NCI-H1930 (cell line): Measurements from ENCODE around the gene GPR15.

Experiments used
- DNase-seq, 2 experiments: peaks; one replicate each; lab custom pipeline; 2025; lab: John Stamatoyannopoulos, UW

Gene GPR15

GRCh38 chr3:98530676-98531075 is 1.1 kb upstream of the GPR15 start:
- DNase-seq, result no peak

GRCh38 chr3:98532275-98532637 is 478 bp downstream of the GPR15 start:
- DNase-seq, result no peak

- no peak for DNase-seq
Measured at GRCh38 chr3:98532709-98533571, 1.2 kb downstream of the GPR15 start.

DNA sequence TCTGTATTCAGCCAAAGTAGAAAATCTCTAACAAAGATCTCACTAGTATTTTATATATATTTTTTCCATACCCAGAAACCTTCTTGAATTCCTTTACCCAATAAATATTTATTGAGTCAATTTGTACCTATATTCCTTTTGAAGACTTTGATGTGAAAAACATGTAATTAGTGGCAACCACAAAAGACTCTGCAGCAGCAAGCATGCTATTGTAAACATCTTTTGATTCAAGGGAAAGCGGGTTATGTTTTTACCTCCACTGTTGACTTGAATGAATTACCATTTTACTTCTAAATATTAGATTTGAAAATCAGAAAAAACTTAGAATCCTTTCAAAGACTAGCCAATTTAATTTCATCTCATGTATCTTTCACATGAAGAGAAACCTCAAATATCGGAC is 2.4 kb downstream of the GPR15 start:
- no peak for DNase-seq

DNA sequence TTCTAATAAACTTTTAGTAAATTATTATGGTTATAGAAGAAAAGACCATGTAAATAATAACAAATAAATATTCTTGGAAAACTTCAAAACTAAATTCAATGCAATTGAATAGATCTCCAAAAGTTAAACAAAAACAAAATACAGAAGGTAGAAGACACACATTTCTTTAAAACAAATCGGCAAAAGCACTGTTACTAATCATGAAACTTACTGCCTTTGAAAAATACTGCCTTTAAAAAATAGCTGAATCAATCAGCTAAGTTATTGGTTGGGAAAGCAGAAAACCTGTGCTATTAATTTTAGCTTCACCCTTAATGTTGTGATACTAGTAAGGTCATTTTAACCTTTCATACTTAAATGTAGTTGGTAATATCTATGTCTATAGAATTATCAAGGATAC is 3.0 kb downstream of the GPR15 start:
- DNase-seq, result no peak

- DNase-seq, result no peak
Measured at GRCh38 chr3:98536456-98537017, 4.8 kb downstream of the GPR15 start.

DNA sequence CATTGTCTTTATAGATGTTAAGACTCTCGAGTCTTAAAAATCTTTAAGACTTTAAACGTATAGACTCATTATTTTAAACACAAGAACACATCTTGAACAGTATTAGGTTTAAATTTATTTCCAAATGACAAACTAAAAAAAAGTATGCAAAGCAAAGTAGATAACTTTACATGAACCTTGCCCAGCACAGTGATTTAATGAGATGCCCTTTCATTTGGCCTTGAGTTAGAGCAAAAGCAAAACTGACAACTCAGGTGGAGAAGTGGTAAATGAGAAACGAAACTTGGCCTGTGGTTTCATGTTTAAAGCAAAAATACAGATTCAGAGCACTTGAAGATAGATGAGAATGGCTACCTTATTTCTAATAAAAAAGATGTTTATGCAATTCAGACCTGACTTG is 8.6 kb downstream of the GPR15 start:
- no peak for DNase-seq

DNA sequence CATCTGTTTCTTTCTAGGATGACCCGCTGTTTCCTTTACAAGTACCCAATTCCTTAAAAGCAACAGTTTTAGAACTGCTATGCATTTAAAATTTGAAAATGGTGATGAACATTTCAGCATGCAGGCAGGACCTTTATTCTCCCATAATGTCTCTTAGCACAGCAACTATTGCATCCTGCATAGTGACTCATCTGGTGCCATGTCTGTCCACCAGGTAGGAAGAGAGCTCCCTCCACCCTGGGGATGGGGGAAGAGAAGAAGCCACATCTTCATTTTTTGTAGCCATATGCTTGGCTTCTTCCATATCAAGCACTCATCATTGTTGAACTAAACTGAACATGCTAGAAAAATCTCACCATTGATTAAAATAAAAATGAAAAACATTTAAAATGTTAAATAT is 9.9 kb downstream of the GPR15 start:
- DNase-seq, result no peak

DNA sequence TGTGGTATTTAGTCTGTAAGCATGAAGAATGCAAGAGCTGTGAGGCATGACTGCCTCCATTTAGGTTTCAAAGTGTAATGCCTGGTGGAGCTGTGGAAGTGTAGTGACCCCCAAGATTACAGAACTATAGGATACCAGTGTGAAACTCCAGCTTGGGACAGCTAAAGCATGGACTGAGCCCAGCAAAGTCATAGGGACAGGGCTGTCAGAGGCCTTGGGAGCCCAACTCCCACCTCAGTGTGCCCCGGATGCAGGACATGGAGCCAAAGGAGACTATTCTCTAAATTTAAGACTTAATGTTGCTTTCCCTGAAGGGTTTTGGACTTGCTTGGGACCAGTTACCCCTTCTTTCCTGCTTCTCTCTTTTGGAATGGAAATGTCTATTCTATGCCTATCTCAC is 10.8 kb downstream of the GPR15 start:
- no peak for DNase-seq

- no peak for DNase-seq
Measured at GRCh38 chr3:98545940-98546339, 14.2 kb downstream of the GPR15 start.

GRCh38 chr3:98548544-98548943 is 16.8 kb downstream of the GPR15 start:
- no peak for DNase-seq

DNA sequence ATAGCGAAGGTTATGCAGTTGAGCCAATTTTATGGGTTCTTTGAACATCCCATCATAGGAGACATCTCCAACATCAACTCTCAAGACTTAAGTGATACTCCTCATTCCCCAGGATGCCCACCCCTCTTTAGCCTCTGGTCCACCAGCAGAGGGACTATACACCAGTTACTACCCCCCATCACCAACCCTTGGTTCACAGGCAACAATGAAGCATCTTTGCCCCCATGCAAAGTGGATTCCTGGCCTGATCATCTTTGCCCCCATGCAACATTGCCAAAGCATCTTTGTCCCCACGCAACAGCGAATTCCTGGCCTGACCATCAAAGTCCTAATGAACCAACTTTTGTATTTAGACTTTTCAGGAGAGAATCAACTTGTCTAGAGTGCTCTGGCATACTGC is 19.1 kb downstream of the GPR15 start:
- DNase-seq, result no peak

DNA sequence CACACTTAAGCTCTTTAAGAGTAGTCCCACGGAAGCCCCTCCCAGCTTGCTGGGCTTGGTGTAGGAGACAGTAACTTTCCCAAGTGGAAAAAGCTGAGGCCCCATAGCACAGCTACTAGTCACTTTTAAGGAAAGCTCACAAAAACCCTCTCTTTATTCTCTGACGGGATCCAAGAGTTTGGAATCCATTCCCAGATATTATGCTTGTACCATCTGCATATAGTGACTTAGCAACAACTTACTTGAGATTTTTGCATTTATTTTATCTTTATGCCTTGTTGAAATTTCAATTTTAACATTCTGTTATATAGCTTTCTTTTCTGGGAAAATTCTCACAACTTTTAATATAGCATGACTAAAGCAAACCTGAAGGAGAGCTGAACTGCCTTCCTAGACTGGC is 19.5 kb downstream of the GPR15 start:
- no peak for DNase-seq

DNA sequence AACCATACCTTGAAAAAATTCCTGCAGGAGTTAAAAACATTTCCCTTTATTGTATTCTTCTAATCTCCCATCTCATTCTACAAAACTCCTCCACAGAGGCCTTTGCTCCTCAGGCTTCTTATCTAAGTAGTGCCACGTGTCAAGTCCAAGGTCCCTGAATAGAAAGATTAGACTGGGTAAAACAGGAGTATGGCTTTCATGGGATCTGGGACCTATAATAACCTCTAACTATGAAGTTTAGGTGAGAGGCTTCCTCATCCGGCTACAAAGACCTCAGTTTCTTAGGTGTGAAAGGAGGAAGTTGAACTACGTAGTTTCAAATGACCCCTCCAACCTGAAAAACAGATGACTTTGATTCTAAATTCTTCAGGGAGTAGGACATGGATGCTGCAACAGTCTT is 20.0 kb downstream of the GPR15 start:
- no peak for DNase-seq

GRCh38 chr3:98552232-98553020 is 20.6 kb downstream of the GPR15 start:
- DNase-seq, result no peak

DNA sequence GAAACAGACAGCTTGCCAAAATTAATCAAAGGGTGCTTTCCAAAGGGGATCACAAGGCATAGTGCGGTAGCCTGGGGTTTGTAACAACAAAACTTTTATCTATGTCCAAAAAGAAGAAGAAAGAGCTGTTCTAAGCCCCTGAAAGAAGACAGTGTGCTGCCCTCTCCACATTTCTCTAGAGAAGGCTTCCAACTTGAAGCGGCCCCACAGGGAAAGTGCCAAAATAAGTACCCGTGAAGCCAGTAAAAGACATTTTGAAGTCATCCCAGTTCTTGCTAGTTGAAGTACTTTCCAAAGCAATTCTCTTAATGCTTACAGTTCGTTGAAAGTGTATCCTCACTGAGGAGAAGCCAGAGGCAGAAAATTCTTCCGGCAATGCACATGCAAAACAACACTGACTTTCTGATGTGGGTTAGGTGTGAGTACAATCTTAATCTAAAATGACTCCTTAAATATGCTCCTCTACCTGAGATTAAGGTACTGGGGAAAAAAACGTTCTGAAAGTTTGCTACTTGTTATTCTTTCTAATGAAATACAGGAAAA is 21.3 kb downstream of the GPR15 start:
- no peak for DNase-seq

- DNase-seq, result no peak
Measured at GRCh38 chr3:98553753-98554152, 22.0 kb downstream of the GPR15 start.

- no peak for DNase-seq
Measured at GRCh38 chr3:98554580-98554979, 22.8 kb downstream of the GPR15 start.

DNA sequence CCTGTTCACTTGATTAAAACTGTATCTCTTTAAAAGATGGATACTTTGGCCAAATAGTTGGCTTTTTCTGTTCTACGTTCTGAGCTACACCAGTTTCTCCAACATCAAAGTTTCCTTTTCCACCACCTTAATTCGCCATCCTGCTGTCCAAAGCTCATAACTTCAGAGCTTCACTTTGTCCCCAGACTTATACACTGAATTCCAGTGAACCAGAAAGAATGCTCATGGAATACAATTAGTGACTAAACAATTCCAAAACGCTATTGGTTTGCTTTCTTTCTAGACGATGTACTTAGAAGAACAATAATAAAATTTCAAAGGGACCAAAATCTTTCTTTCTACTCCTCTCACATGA is 23.2 kb downstream of the GPR15 start:
- no peak for DNase-seq

DNA sequence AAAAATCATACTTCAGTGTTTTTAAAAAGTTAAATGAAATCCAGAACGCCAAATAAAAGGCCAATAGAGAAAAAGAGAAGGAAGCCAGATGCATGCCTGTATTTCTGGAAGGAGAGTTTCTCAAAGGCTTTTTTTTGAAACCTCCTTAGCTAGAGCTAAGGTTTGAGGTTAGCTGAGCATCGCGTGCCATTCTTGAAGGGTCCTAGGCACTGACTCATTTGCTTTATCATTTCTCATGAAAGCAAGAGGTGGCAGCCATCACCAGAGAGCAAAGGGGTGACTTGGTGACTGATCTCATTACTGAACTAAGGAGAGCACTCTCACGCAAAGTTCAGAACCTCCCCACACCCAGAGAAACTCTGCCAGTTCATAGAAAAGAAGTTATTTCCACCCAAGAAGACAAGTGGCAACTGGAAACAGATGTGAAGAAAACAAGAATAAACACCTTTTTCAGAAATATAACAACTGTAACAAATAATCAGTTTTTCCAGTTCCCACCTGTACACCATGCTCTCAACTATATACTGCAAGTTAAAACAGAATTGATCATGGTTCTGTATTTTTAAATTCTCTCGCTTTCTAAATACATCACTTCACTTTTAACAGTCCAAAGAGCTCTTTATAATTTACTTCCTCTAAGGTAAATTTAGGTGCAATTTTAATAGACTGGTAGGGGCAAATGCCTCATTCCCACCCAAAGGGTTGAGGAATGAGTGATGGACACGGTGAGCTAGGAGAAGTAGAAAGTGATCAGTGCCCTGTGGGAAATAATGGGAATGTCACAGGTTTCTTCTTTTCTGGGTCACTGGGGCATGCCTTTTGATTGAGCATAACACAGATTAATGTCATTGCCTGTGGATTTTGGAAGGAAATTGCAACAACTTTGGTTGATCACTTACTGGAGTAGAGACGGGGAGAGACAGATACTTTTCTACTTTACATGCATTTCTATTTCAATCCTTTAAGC is 24.7 kb downstream of the GPR15 start:
- DNase-seq, result no peak

DNA sequence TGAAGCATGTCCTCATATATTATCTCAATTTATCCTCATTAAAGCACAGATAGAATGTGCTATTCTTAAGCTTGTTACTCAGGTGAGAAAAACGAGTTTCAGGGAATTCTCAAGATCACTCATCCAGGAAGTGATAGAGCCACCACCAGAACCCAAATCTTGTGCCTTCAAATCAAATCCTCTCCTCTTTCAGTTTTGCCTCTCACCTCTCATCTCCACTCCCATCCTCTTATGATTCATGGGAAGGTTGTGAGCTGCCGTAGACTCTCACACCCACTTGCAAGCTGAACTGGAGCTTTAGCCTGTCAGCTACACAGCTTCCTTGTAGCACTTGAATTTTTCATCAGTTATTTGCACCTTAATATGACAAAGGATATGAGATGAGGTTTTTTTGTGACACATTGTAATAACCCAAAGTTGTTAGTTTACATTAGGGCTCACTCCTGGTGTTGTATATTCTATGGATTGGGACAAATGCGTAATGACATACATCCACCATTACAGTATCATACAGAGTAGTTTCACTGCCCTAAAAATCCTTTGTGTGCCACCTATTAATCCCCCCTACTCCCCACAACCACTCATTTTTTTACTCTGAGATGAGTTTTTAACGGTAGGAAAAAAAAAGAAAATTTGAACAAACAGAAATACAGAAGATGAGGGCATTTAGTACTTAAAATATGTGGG is 25.7 kb downstream of the GPR15 start:
- DNase-seq, result no peak
